Fibroblast of mammary gland (primary cell): ENCODE measurements around the gene AGFG1.
A peak's percentile ranks its signal among the peaks of the same experiment; 100 is the strongest.

ENCODE experiments used
- DNase-seq: peaks from one replicate; pipeline ENCODE4 v3.0.0-alpha.2; 2010; ENCODE audit warnings: low read depth
- H3K4me3 ChIP-seq: 2 replicates; pipeline ENCODE4 v1.5.1; 2011; ENCODE audit warnings: low read depth, mild to moderate bottlenecking, low read length, moderate library complexity; ENCODE audit not compliant: control insufficient read depth
- CTCF ChIP-seq: conservative IDR thresholded peaks from 2 replicates; pipeline ENCODE4 v1.5.1; 2011; ENCODE audit warnings: low read depth, low read length, inconsistent platforms; ENCODE audit not compliant: control insufficient read depth, insufficient read depth

AGFG1 gene

GRCh38 chr2:227509824-227510619 lies 38.1 kb downstream of the AGFG1 start:
- no peak overlapping the region for H3K4me3 ChIP-seq
- no peak for TF ChIP-seq CTCF
- DNase-seq, result peak; percentile 68

GRCh38 chr2:227510620-227510958 lies 38.6 kb downstream of the AGFG1 start:
- no peak overlapping the region for H3K4me3 ChIP-seq
- no peak for DNase-seq
- TF ChIP-seq CTCF, result no peak

GRCh38 chr2:227511239-227511930 lies 39.4 kb downstream of the AGFG1 start:
- no peak for DNase-seq
- no peak for TF ChIP-seq CTCF
- no peak overlapping the region for H3K4me3 ChIP-seq

- no peak overlapping the region for H3K4me3 ChIP-seq
- DNase-seq, result no peak
- no peak for TF ChIP-seq CTCF
Measured at GRCh38 chr2:227511955-227512354, 40.0 kb downstream of the AGFG1 start.

- no peak for TF ChIP-seq CTCF
- DNase-seq, result no peak
- no peak overlapping the region for H3K4me3 ChIP-seq
Measured at GRCh38 chr2:227513113-227513512, 41.2 kb downstream of the AGFG1 start.

GRCh38 chr2:227515742-227516141 lies 43.8 kb downstream of the AGFG1 start:
- DNase-seq, result no peak
- no peak for TF ChIP-seq CTCF
- no peak overlapping the region for H3K4me3 ChIP-seq
